K562 (cell line): ENCODE results near the gene TAS2R40. TPM values are rescaled to one million over a fixed set of nuclear protein-coding genes. Genes with fewer than 3 reads are reported as not detected.

Experiments
- ATAC-seq: fragments of 200-7000 bp; cut with Tn5 transposase; 3 replicates; pipeline ENCODE4 v1.9.1; 2020; ENCODE audit warnings: moderate library complexity
- BruUV-seq: library from RNA; stranded (reverse); fragments of 400-500 nt; replicated peaks from 2 replicates; lab custom pipeline; 2021; lab: Mats Ljungman, UMichigan
- CTCF ChIA-PET: fragments of 300-600 bp; formaldehyde crosslinking; extraction: SDS; loops from one replicate; lab custom pipeline; 2021; ENCODE audit warnings: low intra/inter-chr PET ratio; lab: Yijun Ruan, JAX
- POLR2A ChIA-PET: fragments of 300-600, 350-650 bp; sonication (Branson Sonifier 250); formaldehyde crosslinking; extraction: SDS; loops from one replicate; lab custom pipeline; 2021; ENCODE audit warnings: antibody characterized with exemption, inconsistent platforms; lab: Yijun Ruan, JAX
- DNase-seq, 4 experiments: peaks; one replicate each; pipeline versions ENCODE4 v3.0.0 to v3.0.0-alpha.2; 2011 to 2018; ENCODE audit warnings: low spot score in 3 of 4, mixed read lengths in 3 of 4; ENCODE audit errors: extremely low read depth in 1 of 4
- FAIRE-seq: peaks from 2 replicates; lab custom pipeline; 2011; peaks lifted over from hg19 to GRCh38; lab: Jason Lieb, UNC
- H2AFZ ChIP-seq: 2 replicates; pipeline ENCODE4 v1.6.0; 2011; ENCODE audit warnings: low read depth, low read length, control low read depth, inconsistent platforms
- H3K27ac ChIP-seq: fragments of 200-600 bp; 3 replicates; pipeline ENCODE4 v1.8.0; 2011; ENCODE audit warnings: low read depth, mild to moderate bottlenecking, control low read depth, inconsistent platforms, low read length, moderate library complexity, mixed read lengths; ENCODE audit errors: extremely low read depth
- H3K27me3 ChIP-seq, 2 experiments: fragments of 300-600 bp in 1 of 2; 2 replicates in 1 of 2; 3 replicates in 1 of 2; pipeline versions ENCODE4 v1.6.0 to v1.8.0; 2011; ENCODE audit warnings: inconsistent platforms in 2 of 2, low read length in 2 of 2, mild to moderate bottlenecking in 1 of 2, mixed read lengths in 1 of 2, moderate library complexity in 1 of 2; ENCODE audit not compliant: control insufficient read depth in 2 of 2, insufficient read depth in 2 of 2
- H3K36me3 ChIP-seq: fragments of 300-600 bp; 3 replicates; pipeline ENCODE4 v1.8.0; 2011; ENCODE audit warnings: mild to moderate bottlenecking, low read length, inconsistent platforms; ENCODE audit not compliant: control insufficient read depth, insufficient read depth
- H3K4me1 ChIP-seq, 2 experiments: fragments of 200-600 bp in 1 of 2; replicated peaks in 1 of 2; 2 replicates in 1 of 2; 3 replicates in 1 of 2; pipeline versions ENCODE4 v1.5.1 to v1.8.0; 2011; ENCODE audit warnings: inconsistent platforms in 2 of 2, low read length in 2 of 2, mild to moderate bottlenecking in 1 of 2, mixed read lengths in 1 of 2, moderate library complexity in 1 of 2; ENCODE audit not compliant: control insufficient read depth in 2 of 2, insufficient read depth in 2 of 2
- H3K4me2 ChIP-seq: 2 replicates; pipeline ENCODE4 v1.6.1; 2011; ENCODE audit warnings: low read length, control low read depth, inconsistent platforms, mixed read lengths; ENCODE audit not compliant: insufficient read depth
- H3K4me3 ChIP-seq: fragments of 200-600 bp; sonication (generic), shearing (Covaris generic); 2 replicates; pipeline ENCODE4 v1.5.1; 2016; ENCODE audit warnings: control low read depth, inconsistent platforms
- H3K79me2 ChIP-seq: fragments of 200-600 bp; 3 replicates; pipeline ENCODE4 v1.8.0; 2011; ENCODE audit warnings: low read length, inconsistent platforms; ENCODE audit not compliant: control insufficient read depth, insufficient read depth
- H3K9ac ChIP-seq, 2 experiments: 2 replicates each; pipeline versions ENCODE4 v1.6.0 to v1.6.1; 2011; ENCODE audit warnings: low read depth in 2 of 2, low read length in 2 of 2, control low read depth in 1 of 2, inconsistent platforms in 1 of 2, mild to moderate bottlenecking in 1 of 2, mixed read lengths in 1 of 2; ENCODE audit not compliant: insufficient read depth in 1 of 2
- H3K9me1 ChIP-seq: one replicate; pipeline ENCODE4 v1.6.0; 2011; ENCODE audit warnings: inconsistent platforms, mild to moderate bottlenecking, low read length, moderate library complexity; ENCODE audit not compliant: control insufficient read depth, insufficient read depth
- H3K9me3 ChIP-seq: replicated peaks from 2 replicates; pipeline ENCODE4 v1.5.1; 2011; ENCODE audit warnings: low read depth, low read length, inconsistent platforms; ENCODE audit not compliant: control insufficient read depth, insufficient read depth
- H4K20me1 ChIP-seq: replicated peaks from 2 replicates; pipeline ENCODE4 v1.6.1; 2011; ENCODE audit warnings: low read length, inconsistent platforms, mixed read lengths; ENCODE audit not compliant: control insufficient read depth, insufficient read depth
- CREB5 ChIP-seq: fragments of 250-450 bp; sonication (Bioruptor Pico); IDR thresholded peaks from 2 replicates; pipeline ENCODE4 v1.5.0; 2020; ENCODE audit warnings: mild to moderate bottlenecking
- NFXL1 ChIP-seq: fragments of 450-650 bp; formaldehyde crosslinking; IDR thresholded peaks from 2 replicates; pipeline ENCODE4 v1.4.0; 2021; ENCODE audit warnings: mild to moderate bottlenecking
- NR4A1 ChIP-seq, 2 experiments: fragments of 250-450 bp in 1 of 2; fragments of 450-650 bp in 1 of 2; sonication (Bioruptor Pico) in 1 of 2; IDR thresholded peaks; 2 replicates each; pipeline versions ENCODE4 v1.4.0 to v1.6.1; 2016 to 2020; ENCODE audit warnings: mild to moderate bottlenecking in 2 of 2, missing compliant biosample characterization in 1 of 2, missing genetic modification characterization in 1 of 2, moderate library complexity in 1 of 2
- PCBP1 ChIP-seq: fragments of 200-400 bp; formaldehyde crosslinking; IDR thresholded peaks from 2 replicates; pipeline ENCODE4 v1.6.1; 2018; ENCODE audit warnings: mild to moderate bottlenecking, low read depth, low read length; ENCODE audit not compliant: poor library complexity, severe bottlenecking
- PTTG1 ChIP-seq: fragments of 450-650 bp; IDR thresholded peaks from 2 replicates; pipeline ENCODE4 v1.6.1; 2016; ENCODE audit warnings: low read depth, mild to moderate bottlenecking, missing genetic modification characterization, missing compliant biosample characterization
- SIX5 ChIP-seq, 2 experiments: IDR thresholded peaks; 2 replicates each; pipeline ENCODE4 v1.6.1; 2011; ENCODE audit warnings: low read length in 2 of 2, borderline replicate concordance in 1 of 2, low read depth in 1 of 2, mild to moderate bottlenecking in 1 of 2, moderate library complexity in 1 of 2; ENCODE audit not compliant: insufficient read depth in 1 of 2
- YBX1 ChIP-seq: fragments of 450-650 bp; IDR thresholded peaks from 2 replicates; pipeline ENCODE4 v1.7.1; 2016; ENCODE audit warnings: mild to moderate bottlenecking
- YY1 ChIP-seq, 3 experiments: IDR thresholded peaks; 2 replicates each; pipeline ENCODE4 v1.6.1; 2011; ENCODE audit warnings: low read length in 2 of 3, mild to moderate bottlenecking in 2 of 3, moderate library complexity in 2 of 3, borderline replicate concordance in 1 of 3, control low read depth in 1 of 3, low read depth in 1 of 3; ENCODE audit not compliant: insufficient read depth in 3 of 3, insufficient replicate concordance in 2 of 3, control insufficient read depth in 1 of 3, insufficient read length in 1 of 3; ENCODE audit errors: extremely low read depth in 1 of 3
- ZBTB7A ChIP-seq: IDR thresholded peaks from 2 replicates; pipeline ENCODE4 v1.6.1; 2011; ENCODE audit warnings: low read depth, mild to moderate bottlenecking, low read length, moderate library complexity, borderline replicate concordance; ENCODE audit not compliant: control insufficient read depth
- ZNF174 ChIP-seq: fragments of 250-450 bp; sonication (Bioruptor Pico); IDR thresholded peaks from 2 replicates; pipeline ENCODE4 v1.4.0; 2020; ENCODE audit warnings: mild to moderate bottlenecking
- ZNF551 ChIP-seq: fragments of 250-450 bp; sonication (Bioruptor Pico); IDR thresholded peaks from 2 replicates; pipeline ENCODE4 v1.5.0; 2021; ENCODE audit warnings: mild to moderate bottlenecking, moderate library complexity
- WGBS: fragments of 100-300 bp; shearing (Covaris generic); methylation state at CpG from one replicate; pipeline ENCODE4 v1.1.6; 2016; ENCODE audit warnings: low coverage, mixed read lengths; ENCODE audit not compliant: insufficient coverage; ENCODE audit errors: missing lambda C conversion rate; 5-methylcytosine and 5-hydroxymethylcytosine counted together
- in situ Hi-C: fragments of 300-500 bp; cut with MboI; formaldehyde crosslinking; loops from 4 replicates; pipeline ENCODE4 v1.15.0; 2018; ENCODE audit warnings: inconsistent platforms, mixed read lengths
- intact Hi-C: fragments of 100-400 bp; cut with micrococcal nuclease; formaldehyde crosslinking; loops from 2 replicates; pipeline ENCODE4 v1.14.2; 2022
- polyA plus RNA-seq, 8 experiments: library from polyadenylated mRNA; depleted of rRNA in 4 of 8; stranded (reverse) in 5 of 8; unstranded in 3 of 8; fragments of >200 nt; fragmentation: Nextera tagmentation in 2 of 8; fragmentation: Illumina TruSeq in 1 of 8; extraction: Ambion mirVana in 2 of 8; extraction: Trizol in 1 of 8; gene quantifications; 2 replicates each; pipeline versions ENCODE4 v1.2.1 to v1.2.3, GENCODE V29; 2011 to 2014; ENCODE audit warnings: inconsistent platforms in 1 of 8, missing spikeins in 1 of 8
- total RNA-seq, 7 experiments: library from RNA; depleted of rRNA in 6 of 7; stranded (reverse); fragments of >200 nt in 6 of 7; fragmentation: Illumina TruSeq in 2 of 7; extraction: Trizol in 2 of 7; gene quantifications; 2 replicates each; pipeline versions ENCODE4 v1.2.1 to v1.2.3, GENCODE V29; 2011 to 2021; ENCODE audit warnings: low replicate concordance in 1 of 7
- TF ChIP-seq, protein P1 (sequence below), 2 experiments: fragments of 250-450 bp in 1 of 2; fragments of 450-650 bp in 1 of 2; sonication (Bioruptor Pico) in 1 of 2; IDR thresholded peaks; 2 replicates each; pipeline versions ENCODE4 v1.6.1 to v1.8.0; 2016 to 2021; ENCODE audit warnings: mild to moderate bottlenecking in 2 of 2, moderate library complexity in 2 of 2, missing compliant biosample characterization in 1 of 2, missing genetic modification characterization in 1 of 2
- TF ChIP-seq, protein P2 (sequence below): fragments of 250-450 bp; sonication (Bioruptor Pico); IDR thresholded peaks from 2 replicates; pipeline ENCODE4 v1.5.0; 2021

TAS2R40 gene
- total and polyA plus RNA-seq, 9 of the 15 experiments (the other 6 are each of a cell fraction or from before 2014, with no cell fraction given): not detected

- TF ChIP-seq ZNF551 (CRISPR knock-in tag) (no peak), PCBP1 (no peak), YBX1 (no peak), ZNF174 (no peak), PTTG1 (tag) (no peak), NR4A1 (CRISPR knock-in tag; IDR thresholded peaks at IDR 0.05) (no peak), NR4A1 (tag; IDR thresholded peaks at IDR 0.05) (no peak), CREB5 (CRISPR knock-in tag) (no peak)
- TF ChIP-seq, protein P1, sequence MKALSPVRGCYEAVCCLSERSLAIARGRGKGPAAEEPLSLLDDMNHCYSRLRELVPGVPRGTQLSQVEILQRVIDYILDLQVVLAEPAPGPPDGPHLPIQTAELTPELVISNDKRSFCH (CRISPR knock-in tag; IDR thresholded peaks at IDR 0.05): no peak
- TF ChIP-seq, protein P1 (tag; IDR thresholded peaks at IDR 0.05): no peak
- TF ChIP-seq, all 486 proteins: peak for 0
Observed at GRCh38 chr7:143233816-143234532, 12.1 kb downstream of the TAS2R40 start (continued).

GRCh38 chr7:143234533-143234875 is 12.7 kb downstream of the TAS2R40 start:
- H3K9me1 ChIP-seq: no peaks in the 10 kb centered on the region
- H4K20me1 ChIP-seq: no peaks in the 10 kb centered on the region
- WGBS: 0% methylated on average over 3 of the region's 3 CpGs
- H2AFZ ChIP-seq: no peak overlapping the region
- H3K4me2 ChIP-seq: no peak overlapping the region
- H3K36me3 ChIP-seq: no peaks in the 10 kb centered on the region
- no peak overlapping the region for H3K9ac ChIP-seq
- no peak overlapping the region for H3K4me3 ChIP-seq
- CTCF ChIA-PET: no interaction called here
- H3K27ac ChIP-seq: no peak overlapping the region
- FAIRE-seq (no peak), ATAC-seq (no peak), DNase-seq (no peak)
- no peaks in the 10 kb centered on the region for H3K79me2 ChIP-seq
- H3K4me1 ChIP-seq: no peaks in the 10 kb centered on the region
- peaks cover 3% of the 10 kb centered on the region for H3K9me3 ChIP-seq
- peaks cover 0 to 8% of the 10 kb centered on the region in 2 experiments; a peak in 3 of 5 replicates for H3K27me3 ChIP-seq
- POLR2A ChIA-PET: no interaction called here
- intact Hi-C loops (no loop called here), in situ Hi-C loops (no loop called here)
- BruUV-seq: no TSS peak
- TF ChIP-seq, protein P2, sequence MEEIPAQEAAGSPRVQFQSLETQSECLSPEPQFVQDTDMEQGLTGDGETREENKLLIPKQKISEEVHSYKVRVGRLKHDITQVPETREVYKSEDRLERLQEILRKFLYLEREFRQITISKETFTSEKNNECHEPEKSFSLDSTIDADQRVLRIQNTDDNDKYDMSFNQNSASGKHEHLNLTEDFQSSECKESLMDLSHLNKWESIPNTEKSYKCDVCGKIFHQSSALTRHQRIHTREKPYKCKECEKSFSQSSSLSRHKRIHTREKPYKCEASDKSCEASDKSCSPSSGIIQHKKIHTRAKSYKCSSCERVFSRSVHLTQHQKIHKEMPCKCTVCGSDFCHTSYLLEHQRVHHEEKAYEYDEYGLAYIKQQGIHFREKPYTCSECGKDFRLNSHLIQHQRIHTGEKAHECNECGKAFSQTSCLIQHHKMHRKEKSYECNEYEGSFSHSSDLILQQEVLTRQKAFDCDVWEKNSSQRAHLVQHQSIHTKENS (CRISPR knock-in tag): no peak
- TF ChIP-seq SIX5 (IDR thresholded peaks at IDR 0.05; ENCODE audit: borderline replicate concordance in 1 of 2, insufficient read depth in 1 of 2, low read depth in 1 of 2, low read length in 2 of 2) (no peak), YY1 (IDR thresholded peaks at IDR 0.05; ENCODE audit: borderline replicate concordance in 1 of 3, control insufficient read depth in 1 of 3, extremely low read depth in 1 of 3, insufficient read depth in 3 of 3, insufficient read length in 1 of 3, insufficient replicate concordance in 2 of 3, low read depth in 1 of 3, low read length in 2 of 3) (no peak), NFXL1 (CRISPR knock-in tag) (no peak), ZBTB7A (no peak)
